CD14-positive monocyte (primary cell): ENCODE measurements around the gene NANOS3. TPM values are rescaled to one million over a fixed set of nuclear protein-coding genes. Genes with fewer than 3 reads are reported as not detected.

ENCODE experiments used
- DNase-seq, 3 donors: peaks; one replicate each; pipeline ENCODE4 v3.0.0-alpha.2; 2011 to 2022
- H2AFZ ChIP-seq: 2 replicates; pipeline ENCODE4 v1.6.0; 2012; ENCODE audit warnings: mild to moderate bottlenecking, low read depth, low read length, inconsistent platforms; ENCODE audit not compliant: insufficient read depth, poor library complexity, severe bottlenecking
- H3K27ac ChIP-seq, 2 donors: 1 replicate in 1 of 2; 2 replicates in 1 of 2; pipeline ENCODE4 v1.5.1; 2012 to 2013; ENCODE audit warnings: low read length in 2 of 2, control low read depth in 1 of 2, inconsistent platforms in 1 of 2, low read depth in 1 of 2, mild to moderate bottlenecking in 1 of 2
- H3K27me3 ChIP-seq, 2 donors: one replicate each; pipeline versions ENCODE4 v1.6.0 to v1.6.1; 2011 to 2013; ENCODE audit warnings: low read length in 2 of 2; ENCODE audit not compliant: control insufficient read depth in 2 of 2, insufficient read depth in 2 of 2
- H3K36me3 ChIP-seq, 2 donors: replicated peaks in 1 of 2; 1 replicate in 1 of 2; 2 replicates in 1 of 2; pipeline versions ENCODE4 v1.5.1 to v1.6.1; 2012 to 2013; ENCODE audit warnings: low read length in 2 of 2, control low read depth in 1 of 2, inconsistent platforms in 1 of 2, mild to moderate bottlenecking in 1 of 2; ENCODE audit not compliant: insufficient read depth in 2 of 2, control insufficient read depth in 1 of 2
- H3K4me1 ChIP-seq, 2 donors: 1 replicate in 1 of 2; 2 replicates in 1 of 2; pipeline versions ENCODE4 v1.5.1 to v1.6.1; 2012 to 2013; ENCODE audit warnings: low read length in 2 of 2, control low read depth in 1 of 2, inconsistent platforms in 1 of 2, mild to moderate bottlenecking in 1 of 2, moderate library complexity in 1 of 2; ENCODE audit not compliant: insufficient read depth in 2 of 2, control insufficient read depth in 1 of 2
- H3K4me2 ChIP-seq: replicated peaks from 2 replicates; pipeline ENCODE3; 2012; ENCODE audit warnings: low read length, moderate library complexity, mild to moderate bottlenecking; ENCODE audit not compliant: poor library complexity, severe bottlenecking; ENCODE audit errors: extremely low read depth
- H3K4me3 ChIP-seq, 3 experiments: fragments of 200-600 bp in 1 of 3; sonication (generic) in 1 of 3; replicated peaks in 1 of 3; 1 replicate in 2 of 3; 2 replicates in 1 of 3; pipeline ENCODE4 v1.5.1; 2011 to 2013; ENCODE audit warnings: low read length in 3 of 3, mild to moderate bottlenecking in 3 of 3, control low read depth in 2 of 3, low read depth in 2 of 3, inconsistent platforms in 1 of 3, moderate library complexity in 1 of 3
- H3K79me2 ChIP-seq: 2 replicates; pipeline ENCODE4 v1.6.0; 2012; ENCODE audit warnings: mild to moderate bottlenecking, control low read depth, inconsistent platforms, low read length, moderate library complexity; ENCODE audit not compliant: insufficient read depth
- H3K9ac ChIP-seq: 2 replicates; pipeline ENCODE4 v1.6.0; 2017; ENCODE audit warnings: low read length, mild to moderate bottlenecking; ENCODE audit not compliant: insufficient read depth, poor library complexity, severe bottlenecking
- H3K9me3 ChIP-seq, 2 donors: replicated peaks in 1 of 2; 1 replicate in 1 of 2; 2 replicates in 1 of 2; pipeline versions ENCODE4 v1.5.1 to v1.6.1; 2012 to 2013; ENCODE audit warnings: low read length in 2 of 2, control low read depth in 1 of 2; ENCODE audit not compliant: control insufficient read depth in 1 of 2, insufficient read depth in 1 of 2
- H4K20me1 ChIP-seq: 2 replicates; pipeline ENCODE4 v1.6.0; 2012; ENCODE audit warnings: mild to moderate bottlenecking, low read length, control low read depth, moderate library complexity; ENCODE audit not compliant: insufficient read depth
- H3K27ac Mint-ChIP-seq, 7 donors: one replicate each; pipeline ENCODE4 v1.8.0; 2020; ENCODE audit warnings: mild to moderate bottlenecking in 7 of 7, mixed read lengths in 7 of 7, moderate library complexity in 6 of 7, inconsistent platforms in 2 of 7
- H3K27me3 Mint-ChIP-seq, 3 donors: one replicate each; pipeline ENCODE4 v1.8.0; 2021 to 2022; ENCODE audit warnings: low read depth in 3 of 3, mild to moderate bottlenecking in 3 of 3, mixed read lengths in 3 of 3, moderate library complexity in 3 of 3, inconsistent platforms in 1 of 3
- H3K36me3 Mint-ChIP-seq, 2 donors: one replicate each; pipeline ENCODE4 v1.8.0; 2020; ENCODE audit warnings: mixed read lengths in 2 of 2, inconsistent platforms in 1 of 2, mild to moderate bottlenecking in 1 of 2
- H3K4me1 Mint-ChIP-seq: one replicate; pipeline ENCODE4 v1.8.0; 2020; ENCODE audit warnings: mild to moderate bottlenecking, mixed read lengths
- H3K4me3 Mint-ChIP-seq, 2 donors: one replicate each; pipeline ENCODE4 v1.8.0; 2020; ENCODE audit warnings: mild to moderate bottlenecking in 2 of 2, mixed read lengths in 2 of 2, moderate library complexity in 1 of 2
- H3K9me3 Mint-ChIP-seq, 7 donors: one replicate each; pipeline ENCODE4 v1.8.0; 2020 to 2022; ENCODE audit warnings: mixed read lengths in 7 of 7, mild to moderate bottlenecking in 6 of 7, moderate library complexity in 6 of 7, inconsistent platforms in 2 of 7
- WGBS: methylation state at CpG from one replicate; pipeline ENCODE4 v1.1.5; 2013; ENCODE audit warnings: missing lambda C conversion rate; ENCODE audit not compliant: insufficient coverage; 5-methylcytosine and 5-hydroxymethylcytosine counted together
- intact Hi-C, 2 donors: fragments of 100-400 bp; cut with micrococcal nuclease; formaldehyde crosslinking; loops; one replicate each; pipeline versions ENCODE4 v1.15.0 to v1.15.1; 2023
- polyA plus RNA-seq, 3 donors: library from polyadenylated mRNA; depleted of rRNA in 1 of 3; unstranded in 2 of 3; stranded (reverse) in 1 of 3; fragments of 300-500 nt in 2 of 3; fragments of >200 nt in 1 of 3; fragmentation: Illumina TruSeq in 2 of 3; gene quantifications; 1 replicate in 2 of 3; 2 replicates in 1 of 3; pipeline ENCODE4 v1.2.3, GENCODE V29; 2012 to 2021
- TF ChIP-seq, protein P1 (sequence below): fragments of 200-600 bp; IDR thresholded peaks from one replicate; pipeline ENCODE4 v1.8.0; 2022; ENCODE audit warnings: antibody characterized with exemption, mild to moderate bottlenecking

NANOS3 gene
- polyA plus RNA-seq, 3 donors, result not detected

DNA sequence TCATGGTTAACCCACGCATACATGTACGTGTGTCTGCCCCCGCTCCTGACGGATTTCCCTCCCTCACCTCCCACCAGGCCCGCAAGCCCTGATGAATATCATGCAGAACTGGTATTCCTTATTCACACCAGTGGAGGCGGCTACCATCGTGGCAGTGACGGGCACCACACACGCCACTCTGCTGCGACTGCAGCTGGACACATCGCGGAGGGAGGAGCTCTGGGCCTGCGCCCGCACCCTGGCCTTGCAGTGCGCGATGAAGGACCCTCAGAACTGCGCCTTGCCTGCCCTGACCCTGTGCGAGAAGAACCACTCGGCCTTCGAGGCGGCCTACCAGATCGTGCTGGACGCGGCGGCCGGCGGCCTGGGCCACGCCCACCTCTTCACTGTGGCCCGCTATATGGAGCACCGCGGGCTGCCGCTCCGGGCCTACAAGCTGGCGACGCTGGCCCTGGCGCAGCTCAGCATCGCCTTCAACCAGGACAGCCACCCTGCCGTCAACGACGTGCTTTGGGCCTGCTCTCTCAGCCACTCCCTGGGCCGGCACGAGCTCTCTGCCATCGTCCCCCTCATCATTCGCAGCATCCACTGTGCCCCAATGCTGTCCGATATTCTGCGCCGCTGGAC is 46.7 kb upstream of the NANOS3 start:
- H3K79me2 ChIP-seq, result peaks cover 16% of the 10 kb centered on the region
- H3K36me3 ChIP-seq, result peaks cover 7 to 16% of the 10 kb centered on the region in 2 donors
- peak in 1 of 3 donors; percentile 64 for DNase-seq
- TF ChIP-seq, protein P1, sequence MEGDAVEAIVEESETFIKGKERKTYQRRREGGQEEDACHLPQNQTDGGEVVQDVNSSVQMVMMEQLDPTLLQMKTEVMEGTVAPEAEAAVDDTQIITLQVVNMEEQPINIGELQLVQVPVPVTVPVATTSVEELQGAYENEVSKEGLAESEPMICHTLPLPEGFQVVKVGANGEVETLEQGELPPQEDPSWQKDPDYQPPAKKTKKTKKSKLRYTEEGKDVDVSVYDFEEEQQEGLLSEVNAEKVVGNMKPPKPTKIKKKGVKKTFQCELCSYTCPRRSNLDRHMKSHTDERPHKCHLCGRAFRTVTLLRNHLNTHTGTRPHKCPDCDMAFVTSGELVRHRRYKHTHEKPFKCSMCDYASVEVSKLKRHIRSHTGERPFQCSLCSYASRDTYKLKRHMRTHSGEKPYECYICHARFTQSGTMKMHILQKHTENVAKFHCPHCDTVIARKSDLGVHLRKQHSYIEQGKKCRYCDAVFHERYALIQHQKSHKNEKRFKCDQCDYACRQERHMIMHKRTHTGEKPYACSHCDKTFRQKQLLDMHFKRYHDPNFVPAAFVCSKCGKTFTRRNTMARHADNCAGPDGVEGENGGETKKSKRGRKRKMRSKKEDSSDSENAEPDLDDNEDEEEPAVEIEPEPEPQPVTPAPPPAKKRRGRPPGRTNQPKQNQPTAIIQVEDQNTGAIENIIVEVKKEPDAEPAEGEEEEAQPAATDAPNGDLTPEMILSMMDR, result no peak
- 97% methylated on average over 47 of the region's 47 CpGs for WGBS
- H4K20me1 ChIP-seq, result peaks cover 46% of the 10 kb centered on the region
- Mint-ChIP-seq H3K9me3 (peaks cover 0 to 2% (median 0%) of the 10 kb centered on the region in 7 donors), H3K36me3 (peaks cover 27 to 66% of the 10 kb centered on the region in 2 donors), H3K27ac (peak overlapping the region in 3 of 7 donors; percentile 26 to 86 (median 63)), H3K4me1 (peaks cover 26% of the 10 kb centered on the region), H3K27me3 (peaks cover 0 to 11% (median 0%) of the 10 kb centered on the region in 3 donors), H3K4me3 (no peak overlapping the region)
- no peak overlapping the region for H3K4me2 ChIP-seq
- peaks cover 24 to 25% of the 10 kb centered on the region in 2 donors for H3K4me1 ChIP-seq
- no peak overlapping the region for H2AFZ ChIP-seq
- intact Hi-C loops, result loop anchor here (5.0 kb wide), 2 partner anchors 33 to 43 kb away; partner anchors contain the start of gene ZSWIM4 (in 1 of the 2)
- H3K27ac ChIP-seq, result no peak overlapping the region
- H3K4me3 ChIP-seq, result no peak overlapping the region
- H3K27me3 ChIP-seq, result no peaks in the 10 kb centered on the region
- H3K9ac ChIP-seq, result no peak overlapping the region
- no peaks in the 10 kb centered on the region for H3K9me3 ChIP-seq

DNA sequence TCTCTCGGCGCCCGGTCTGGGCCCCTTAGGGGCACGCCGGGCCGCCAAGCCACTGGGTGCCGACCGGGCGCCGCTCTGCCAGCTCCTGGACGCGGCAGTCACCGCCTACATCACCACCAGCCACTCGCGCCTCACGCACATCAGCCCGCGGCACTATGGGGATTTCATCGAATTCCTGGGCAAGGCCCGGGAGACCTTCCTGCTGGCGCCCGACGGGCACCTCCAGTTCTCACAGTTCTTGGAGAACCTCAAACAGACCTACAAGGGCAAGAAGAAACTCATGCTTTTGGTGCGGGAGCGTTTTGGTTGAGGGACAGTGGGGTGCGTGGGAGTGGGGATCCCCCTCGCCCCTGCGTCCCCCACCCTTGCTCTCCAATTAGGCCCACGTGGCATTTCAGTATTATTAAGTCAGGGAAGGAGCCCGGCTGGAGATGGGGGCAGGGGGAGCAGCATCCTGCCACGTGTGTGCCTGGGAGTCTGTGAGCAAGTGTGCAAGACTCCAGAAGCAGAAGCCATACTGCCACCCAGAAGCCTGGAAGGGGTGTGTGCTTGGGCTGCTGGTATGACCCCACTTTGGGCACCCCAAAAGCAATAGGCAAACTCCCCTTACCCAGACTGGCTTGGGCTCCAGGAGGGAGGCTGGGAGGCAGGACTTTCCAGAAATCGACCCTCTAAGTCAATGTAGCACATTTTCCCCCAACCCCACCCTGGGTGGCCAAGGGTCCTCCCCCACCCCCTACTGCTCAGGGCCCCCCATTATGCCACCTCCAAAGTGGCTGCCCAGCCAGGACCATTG is 46.0 kb upstream of the NANOS3 start:
- H3K4me1 Mint-ChIP-seq, result peaks cover 29% of the 10 kb centered on the region
- H3K9ac ChIP-seq, result no peak overlapping the region
- no peak overlapping the region for H3K4me3 Mint-ChIP-seq
- TF ChIP-seq, protein P1, result no peak
- no peak overlapping the region for H3K27ac ChIP-seq
- H3K36me3 Mint-ChIP-seq, result peaks cover 28 to 67% of the 10 kb centered on the region in 2 donors
- H3K27me3 ChIP-seq, result no peaks in the 10 kb centered on the region
- H3K9me3 ChIP-seq, result no peaks in the 10 kb centered on the region
- peaks cover 21% of the 10 kb centered on the region for H3K79me2 ChIP-seq
- no peak overlapping the region for H3K4me3 ChIP-seq
- intact Hi-C loops, result loop anchor here (5.0 kb wide), 2 partner anchors 34 to 44 kb away; partner anchors contain the start of gene ZSWIM4 (in 1 of the 2)
- peaks cover 0 to under 1% (median 0%) of the 10 kb centered on the region in 7 donors for H3K9me3 Mint-ChIP-seq
- H3K4me1 ChIP-seq, result peaks cover 31 to 32% of the 10 kb centered on the region in 2 donors
- peaks cover 0 to 11% (median 0%) of the 10 kb centered on the region in 3 donors for H3K27me3 Mint-ChIP-seq
- peak overlapping the region; percentile 26 to 85 (median 54) for H3K27ac Mint-ChIP-seq
- WGBS, result 96% methylated on average over 16 of the region's 32 CpGs
- H2AFZ ChIP-seq, result no peak overlapping the region
- H3K4me2 ChIP-seq, result no peak overlapping the region
- DNase-seq, result peak in 2 of 3 donors; percentile 54 to 74
- H4K20me1 ChIP-seq, result peaks cover 53% of the 10 kb centered on the region
- H3K36me3 ChIP-seq, result peaks cover 7 to 18% of the 10 kb centered on the region in 2 donors
